GM19035 (cell line): ENCODE measurements around the gene CCDC116.

ENCODE experiments used
- ATAC-seq: cut with Tn5 transposase; IDR thresholded peaks from one replicate; pipeline ENCODE4 v1.9.1; 2021; ENCODE audit not compliant: unreplicated experiment

Gene CCDC116

GRCh38 chr22:21680830-21681565 is 48.4 kb downstream of the CCDC116 start:
- no peak for ATAC-seq

- ATAC-seq, result no peak
Observed at GRCh38 chr22:21681566-21682370, 49.2 kb downstream of the CCDC116 start.

GRCh38 chr22:21682385-21683175 is 50.0 kb downstream of the CCDC116 start:
- ATAC-seq, result no peak

GRCh38 chr22:21683401-21683811 is 50.8 kb downstream of the CCDC116 start:
- ATAC-seq, result no peak

- no peak for ATAC-seq
Observed at GRCh38 chr22:21684492-21685163, 52.1 kb downstream of the CCDC116 start.

- ATAC-seq, result no peak
Observed at GRCh38 chr22:21685164-21685513, 52.6 kb downstream of the CCDC116 start.

GRCh38 chr22:21686193-21686608 is 53.6 kb downstream of the CCDC116 start:
- no peak for ATAC-seq
